WTC11 (cell line): Measurements from ENCODE around the gene MAN1A2. TPM values are rescaled to one million over a fixed set of nuclear protein-coding genes. Genes with fewer than 3 reads are reported as not detected.

Experiments used
- ATAC-seq: fragments of 200-7000 bp; cut with Tn5 transposase; 2 replicates; pipeline ENCODE4 v1.10.0; 2021; ENCODE audit warnings: mild to moderate bottlenecking, moderate library complexity
- CTCF ChIA-PET: fragments of 300-600 bp; sonication (Branson Sonifier 250); formaldehyde crosslinking; loops from one replicate; lab custom pipeline; 2021; ENCODE audit warnings: antibody characterized with exemption; lab: Charles Lee
- POLR2A ChIA-PET: fragments of 350-600 bp; sonication (Branson Sonifier 250); formaldehyde crosslinking; loops from one replicate; lab custom pipeline; 2021; ENCODE audit warnings: antibody characterized with exemption; lab: Charles Lee
- DNase-seq: peaks from one replicate; pipeline ENCODE4 v3.0.0; 2021; ENCODE audit warnings: low spot score
- H3K27ac Mint-ChIP-seq: 2 replicates; pipeline ENCODE4 v1.8.0; 2021; ENCODE audit warnings: mixed read lengths
- H3K27me3 Mint-ChIP-seq: 2 replicates; pipeline ENCODE4 v1.8.0; 2021; ENCODE audit warnings: low read depth, mild to moderate bottlenecking, moderate library complexity, mixed read lengths
- H3K36me3 Mint-ChIP-seq: 2 replicates; pipeline ENCODE4 v1.8.0; 2021; ENCODE audit warnings: mixed read lengths
- H3K4me1 Mint-ChIP-seq: 2 replicates; pipeline ENCODE4 v1.8.0; 2022; ENCODE audit warnings: mixed read lengths
- H3K4me3 Mint-ChIP-seq: 2 replicates; pipeline ENCODE4 v1.8.0; 2021; ENCODE audit warnings: mild to moderate bottlenecking, moderate library complexity, mixed read lengths
- H3K9me3 Mint-ChIP-seq: 2 replicates; pipeline ENCODE4 v1.8.0; 2021; ENCODE audit warnings: mixed read lengths
- CBFB ChIP-seq: sonication (generic); formaldehyde crosslinking; IDR thresholded peaks from 2 replicates; pipeline ENCODE4 v1.8.1; 2022; ENCODE audit warnings: mild to moderate bottlenecking, low read depth, missing genetic modification reagents
- CREB1 ChIP-seq: sonication (generic); formaldehyde crosslinking; IDR thresholded peaks from 2 replicates; pipeline ENCODE4 v1.8.0; 2023; ENCODE audit warnings: mild to moderate bottlenecking, missing genetic modification reagents
- CREM ChIP-seq: sonication (generic); formaldehyde crosslinking; IDR thresholded peaks from 2 replicates; pipeline ENCODE4 v1.8.1; 2022; ENCODE audit warnings: mild to moderate bottlenecking, missing genetic modification reagents, moderate library complexity
- ESRRA ChIP-seq: sonication (generic); formaldehyde crosslinking; IDR thresholded peaks from 2 replicates; pipeline ENCODE4 v1.8.1; 2022; ENCODE audit warnings: mild to moderate bottlenecking, missing genetic modification reagents, borderline replicate concordance
- JAZF1 ChIP-seq: fragments of 250-450 bp; sonication (Bioruptor Pico); IDR thresholded peaks from 2 replicates; pipeline ENCODE4 v1.9.0; 2021; ENCODE audit warnings: moderate library complexity, mild to moderate bottlenecking, inconsistent platforms
- JUN ChIP-seq: sonication (generic); formaldehyde crosslinking; IDR thresholded peaks from 2 replicates; pipeline ENCODE4 v1.8.0; 2023; ENCODE audit warnings: mild to moderate bottlenecking, missing genetic modification reagents
- NR3C1 ChIP-seq: sonication (generic); formaldehyde crosslinking; conservative IDR thresholded peaks from 2 replicates; pipeline ENCODE4 v1.8.1; 2023; ENCODE audit warnings: low read depth, mild to moderate bottlenecking, missing genetic modification reagents
- RELA ChIP-seq: sonication (generic); formaldehyde crosslinking; IDR thresholded peaks from 2 replicates; pipeline ENCODE4 v1.8.1; 2022; ENCODE audit warnings: missing genetic modification reagents, mild to moderate bottlenecking, borderline replicate concordance
- SMAD4 ChIP-seq: sonication (generic); formaldehyde crosslinking; IDR thresholded peaks from 2 replicates; pipeline ENCODE4 v1.8.0; 2022; ENCODE audit warnings: mild to moderate bottlenecking, missing genetic modification reagents
- TP53 ChIP-seq: sonication (generic); formaldehyde crosslinking; IDR thresholded peaks from 2 replicates; pipeline ENCODE4 v1.8.1; 2023; ENCODE audit warnings: mild to moderate bottlenecking, missing genetic modification reagents
- ZNF121 ChIP-seq: sonication (generic); formaldehyde crosslinking; IDR thresholded peaks from 2 replicates; pipeline ENCODE4 v1.8.0; 2023; ENCODE audit warnings: missing genetic modification reagents
- ZNF138 ChIP-seq: sonication (generic); formaldehyde crosslinking; conservative IDR thresholded peaks from 2 replicates; pipeline ENCODE4 v1.8.1; 2022; ENCODE audit warnings: mild to moderate bottlenecking, moderate library complexity, missing genetic modification reagents
- ZNF317 ChIP-seq: sonication (generic); formaldehyde crosslinking; IDR thresholded peaks from 2 replicates; pipeline ENCODE4 v1.8.1; 2023; ENCODE audit warnings: low read depth, mild to moderate bottlenecking, moderate library complexity, missing genetic modification reagents, borderline replicate concordance
- ZNF396 ChIP-seq: fragments of 250-450 bp; sonication (Bioruptor Pico); IDR thresholded peaks from 2 replicates; pipeline ENCODE4 v1.8.0; 2021; ENCODE audit warnings: mild to moderate bottlenecking, moderate library complexity, borderline replicate concordance
- ZNF416 ChIP-seq: fragments of 250-450 bp; sonication (Bioruptor Pico); IDR thresholded peaks from 2 replicates; pipeline ENCODE4 v1.9.0; 2021; ENCODE audit warnings: mild to moderate bottlenecking, inconsistent platforms
- ZNF423 ChIP-seq: fragments of 250-450 bp; sonication (Bioruptor Pico); IDR thresholded peaks from 2 replicates; pipeline ENCODE4 v2.1.2; 2022; ENCODE audit warnings: mild to moderate bottlenecking, moderate library complexity
- total RNA-seq: library from RNA; stranded (reverse); gene quantifications from 3 replicates; pipeline ENCODE4 v1.2.3, GENCODE V29; 2021
- TF ChIP-seq, protein P1 (sequence below): fragments of 250-450 bp; sonication (Bioruptor Pico); IDR thresholded peaks from 2 replicates; pipeline ENCODE4 v1.9.0; 2021; ENCODE audit warnings: moderate library complexity, mild to moderate bottlenecking, inconsistent platforms, borderline replicate concordance
- TF ChIP-seq, protein P2 (sequence below): fragments of 250-450 bp; sonication (Bioruptor Pico); conservative IDR thresholded peaks from 2 replicates; pipeline ENCODE4 v1.9.0; 2021; ENCODE audit warnings: mild to moderate bottlenecking
- TF ChIP-seq, protein P3 (sequence below): sonication (generic); formaldehyde crosslinking; IDR thresholded peaks from 2 replicates; pipeline ENCODE4 v1.8.0; 2022; ENCODE audit warnings: mild to moderate bottlenecking, missing genetic modification reagents
- TF ChIP-seq, protein P4 (sequence below): sonication (generic); formaldehyde crosslinking; IDR thresholded peaks from 2 replicates; pipeline ENCODE4 v1.8.1; 2022; ENCODE audit warnings: mild to moderate bottlenecking, moderate library complexity, missing genetic modification reagents
- TF ChIP-seq, protein P5 (sequence below): sonication (generic); formaldehyde crosslinking; IDR thresholded peaks from 2 replicates; pipeline ENCODE4 v1.8.0; 2023; ENCODE audit warnings: mild to moderate bottlenecking, missing genetic modification reagents
- TF ChIP-seq, protein P6 (sequence below): fragments of 200-600 bp; IDR thresholded peaks from 2 replicates; pipeline ENCODE4 v1.8.0; 2022; ENCODE audit warnings: antibody characterized with exemption

MAN1A2 gene
- total RNA-seq, 1 experiment from 2014 or later, result 16.0 TPM

DNA sequence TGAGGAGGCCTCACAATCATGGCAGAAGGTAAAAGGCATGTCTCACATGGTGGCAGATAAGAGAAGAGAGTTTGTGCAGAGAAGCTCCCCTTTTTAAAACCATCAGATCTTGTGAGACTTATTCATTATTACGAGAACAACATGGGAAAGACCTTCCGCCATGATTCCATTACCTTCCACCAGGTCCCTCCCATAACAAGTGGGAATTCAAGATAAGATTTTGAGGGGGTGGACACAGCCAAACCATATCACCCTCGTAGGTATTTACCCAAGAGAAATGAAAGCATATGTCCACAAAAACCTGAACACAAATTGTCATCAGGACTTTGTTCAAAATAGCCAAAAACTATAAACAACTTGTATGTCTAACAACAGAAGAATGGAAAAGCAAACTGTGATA, 192.7 kb downstream of the MAN1A2 start:
- H3K27ac Mint-ChIP-seq, result no peak overlapping the region
- peaks cover 4% of the 10 kb centered on the region for H3K27me3 Mint-ChIP-seq
- ChIA-PET CTCF (no interaction called here), POLR2A (no interaction called here)
- H3K36me3 Mint-ChIP-seq, result peaks cover 18% of the 10 kb centered on the region
- DNase-seq (no peak), ATAC-seq (no peak)
- no peak overlapping the region for H3K4me3 Mint-ChIP-seq
- peaks cover 32% of the 10 kb centered on the region for H3K9me3 Mint-ChIP-seq
- no peak for TF ChIP-seq ZNF121
- no peaks in the 10 kb centered on the region for H3K4me1 Mint-ChIP-seq

DNA sequence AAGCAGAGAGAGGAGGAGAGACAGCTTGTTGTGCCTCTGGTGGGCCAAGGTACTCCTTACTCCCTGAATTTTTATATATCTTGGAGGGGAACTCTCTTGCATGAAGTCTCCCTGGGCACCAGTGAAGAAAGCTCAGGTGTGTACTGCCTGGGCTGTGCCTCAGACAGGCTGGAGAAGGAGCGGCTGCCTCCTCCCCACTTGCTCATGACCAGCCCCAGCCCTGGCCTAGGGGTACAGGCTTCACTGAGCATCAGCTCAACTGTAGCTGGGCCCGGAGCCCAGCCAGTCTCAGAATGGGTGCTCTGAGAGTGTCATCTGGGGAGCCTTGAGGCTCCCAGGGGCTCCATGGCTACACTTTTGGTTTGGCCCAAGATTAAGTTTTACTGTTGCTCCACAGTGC, 193.8 kb downstream of the MAN1A2 start:
- no peak for DNase-seq
- TF ChIP-seq NR3C1, result no peak
- TF ChIP-seq ZNF423 (CRISPR knock-in tag), result no peak
- TF ChIP-seq, protein P1, sequence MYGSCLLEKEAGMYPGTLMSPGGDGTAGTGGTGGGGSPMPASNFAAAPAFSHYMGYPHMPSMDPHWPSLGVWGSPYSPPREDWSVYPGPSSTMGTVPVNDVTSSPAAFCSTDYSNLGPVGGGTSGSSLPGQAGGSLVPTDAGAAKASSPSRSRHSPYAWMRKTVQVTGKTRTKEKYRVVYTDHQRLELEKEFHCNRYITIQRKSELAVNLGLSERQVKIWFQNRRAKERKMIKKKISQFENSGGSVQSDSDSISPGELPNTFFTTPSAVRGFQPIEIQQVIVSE, result no peak
- no peak for TF ChIP-seq JAZF1 (CRISPR knock-in tag)
- TF ChIP-seq, protein P2, sequence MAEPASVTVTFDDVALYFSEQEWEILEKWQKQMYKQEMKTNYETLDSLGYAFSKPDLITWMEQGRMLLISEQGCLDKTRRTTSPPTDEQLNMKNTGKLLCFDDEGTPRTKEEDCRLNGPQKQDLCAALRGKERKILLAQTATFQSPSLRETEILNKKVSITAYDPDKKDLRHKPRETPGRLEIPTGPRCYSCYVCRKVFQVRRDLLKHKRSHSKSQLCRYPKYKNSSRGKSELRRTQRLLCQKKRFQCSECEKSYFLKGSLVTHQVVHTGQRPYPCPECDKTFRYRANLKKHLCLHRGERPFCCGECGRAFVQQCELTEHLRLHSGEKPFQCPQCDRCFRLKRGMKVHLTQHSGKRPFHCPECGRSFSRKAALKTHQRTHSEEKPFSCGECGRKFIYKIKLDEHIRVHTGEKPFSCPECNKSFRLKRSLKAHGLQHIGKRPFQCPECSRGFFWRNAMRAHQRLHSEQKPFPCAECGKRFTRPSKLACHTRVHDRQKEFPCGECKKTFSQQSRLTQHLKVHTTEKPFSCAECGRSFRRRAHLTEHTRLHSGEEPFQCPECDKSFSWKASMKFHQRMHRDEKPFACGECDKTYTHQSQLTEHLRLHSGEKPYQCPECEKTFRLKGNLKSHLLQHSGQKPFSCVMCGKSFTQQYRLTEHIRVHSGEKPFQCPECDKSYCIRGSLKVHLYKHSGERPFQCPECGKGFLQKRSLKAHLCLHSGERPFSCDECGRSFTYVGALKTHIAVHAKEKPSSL, result no peak
- no peak for TF ChIP-seq CREM (CRISPR knock-in tag)
- TF ChIP-seq TP53, result no peak
- TF ChIP-seq ZNF317 (CRISPR knock-in tag), result no peak
- no peak for TF ChIP-seq ZNF396 (CRISPR knock-in tag)
- TF ChIP-seq RELA (CRISPR knock-in tag), result no peak
- TF ChIP-seq SMAD4 (CRISPR knock-in tag), result no peak
- Mint-ChIP-seq H3K27me3 (peaks cover 4% of the 10 kb centered on the region), H3K4me1 (no peaks in the 10 kb centered on the region), H3K4me3 (no peak overlapping the region), H3K27ac (no peak overlapping the region), H3K9me3 (peaks cover 29% of the 10 kb centered on the region), H3K36me3 (peaks cover 18% of the 10 kb centered on the region)
- ChIA-PET CTCF (interaction anchor here (1.0 to 2.1 kb wide), 2 partner anchors 26 to 193 kb away, joined by 3 to 7 read pairs; no protein-coding TSS in a partner anchor), POLR2A (no interaction called here)
- ATAC-seq, result no peak

DNA sequence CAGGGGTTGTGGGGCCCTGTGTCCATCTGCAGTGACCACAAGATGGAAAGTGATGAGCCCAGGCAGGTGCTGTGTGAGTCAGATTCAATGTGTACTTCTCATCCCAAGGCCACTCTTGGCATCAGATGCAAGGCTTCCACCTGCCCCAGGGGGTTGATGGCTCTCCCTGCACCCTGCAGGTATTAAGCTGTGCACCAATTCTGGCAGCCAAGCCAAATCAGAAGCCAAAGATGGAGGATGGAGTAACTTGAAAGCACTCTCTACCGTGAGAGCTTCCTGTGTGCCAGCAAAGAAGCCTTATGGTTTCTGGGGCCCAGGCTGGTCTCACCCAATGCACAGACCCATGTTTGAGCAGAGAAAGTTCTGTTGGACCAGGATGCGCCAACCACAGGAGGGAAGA, 194.3 kb downstream of the MAN1A2 start:
- Mint-ChIP-seq H3K36me3 (peaks cover 18% of the 10 kb centered on the region), H3K27ac (no peak overlapping the region), H3K4me3 (no peak overlapping the region), H3K4me1 (no peaks in the 10 kb centered on the region), H3K9me3 (peaks cover 29% of the 10 kb centered on the region), H3K27me3 (peaks cover 4% of the 10 kb centered on the region)
- ChIA-PET POLR2A (interaction anchor here (0.7 kb wide), 1 partner anchor 45 kb away, joined by 4 read pairs; no protein-coding TSS in a partner anchor), CTCF (interaction anchor here (1.0 to 2.1 kb wide), 2 partner anchors 27 to 193 kb away, joined by 3 to 7 read pairs; no protein-coding TSS in a partner anchor)
- no peak for DNase-seq
- no peak for ATAC-seq
- no peak for TF ChIP-seq CREB1 (CRISPR knock-in tag)
- TF ChIP-seq, protein P3, sequence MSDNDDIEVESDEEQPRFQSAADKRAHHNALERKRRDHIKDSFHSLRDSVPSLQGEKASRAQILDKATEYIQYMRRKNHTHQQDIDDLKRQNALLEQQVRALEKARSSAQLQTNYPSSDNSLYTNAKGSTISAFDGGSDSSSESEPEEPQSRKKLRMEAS (CRISPR knock-in tag), result no peak
- TF ChIP-seq ZNF416 (CRISPR knock-in tag), result no peak
- TF ChIP-seq CBFB, result no peak
- TF ChIP-seq, protein P4, sequence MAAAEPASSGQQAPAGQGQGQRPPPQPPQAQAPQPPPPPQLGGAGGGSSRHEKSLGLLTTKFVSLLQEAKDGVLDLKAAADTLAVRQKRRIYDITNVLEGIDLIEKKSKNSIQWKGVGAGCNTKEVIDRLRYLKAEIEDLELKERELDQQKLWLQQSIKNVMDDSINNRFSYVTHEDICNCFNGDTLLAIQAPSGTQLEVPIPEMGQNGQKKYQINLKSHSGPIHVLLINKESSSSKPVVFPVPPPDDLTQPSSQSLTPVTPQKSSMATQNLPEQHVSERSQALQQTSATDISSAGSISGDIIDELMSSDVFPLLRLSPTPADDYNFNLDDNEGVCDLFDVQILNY (CRISPR knock-in tag), result no peak
- TF ChIP-seq JUN (CRISPR knock-in tag), result no peak
- TF ChIP-seq, protein P5, sequence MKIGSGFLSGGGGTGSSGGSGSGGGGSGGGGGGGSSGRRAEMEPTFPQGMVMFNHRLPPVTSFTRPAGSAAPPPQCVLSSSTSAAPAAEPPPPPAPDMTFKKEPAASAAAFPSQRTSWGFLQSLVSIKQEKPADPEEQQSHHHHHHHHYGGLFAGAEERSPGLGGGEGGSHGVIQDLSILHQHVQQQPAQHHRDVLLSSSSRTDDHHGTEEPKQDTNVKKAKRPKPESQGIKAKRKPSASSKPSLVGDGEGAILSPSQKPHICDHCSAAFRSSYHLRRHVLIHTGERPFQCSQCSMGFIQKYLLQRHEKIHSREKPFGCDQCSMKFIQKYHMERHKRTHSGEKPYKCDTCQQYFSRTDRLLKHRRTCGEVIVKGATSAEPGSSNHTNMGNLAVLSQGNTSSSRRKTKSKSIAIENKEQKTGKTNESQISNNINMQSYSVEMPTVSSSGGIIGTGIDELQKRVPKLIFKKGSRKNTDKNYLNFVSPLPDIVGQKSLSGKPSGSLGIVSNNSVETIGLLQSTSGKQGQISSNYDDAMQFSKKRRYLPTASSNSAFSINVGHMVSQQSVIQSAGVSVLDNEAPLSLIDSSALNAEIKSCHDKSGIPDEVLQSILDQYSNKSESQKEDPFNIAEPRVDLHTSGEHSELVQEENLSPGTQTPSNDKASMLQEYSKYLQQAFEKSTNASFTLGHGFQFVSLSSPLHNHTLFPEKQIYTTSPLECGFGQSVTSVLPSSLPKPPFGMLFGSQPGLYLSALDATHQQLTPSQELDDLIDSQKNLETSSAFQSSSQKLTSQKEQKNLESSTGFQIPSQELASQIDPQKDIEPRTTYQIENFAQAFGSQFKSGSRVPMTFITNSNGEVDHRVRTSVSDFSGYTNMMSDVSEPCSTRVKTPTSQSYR, result no peak
- TF ChIP-seq ZNF138 (CRISPR knock-in tag), result no peak
- TF ChIP-seq, protein P6, sequence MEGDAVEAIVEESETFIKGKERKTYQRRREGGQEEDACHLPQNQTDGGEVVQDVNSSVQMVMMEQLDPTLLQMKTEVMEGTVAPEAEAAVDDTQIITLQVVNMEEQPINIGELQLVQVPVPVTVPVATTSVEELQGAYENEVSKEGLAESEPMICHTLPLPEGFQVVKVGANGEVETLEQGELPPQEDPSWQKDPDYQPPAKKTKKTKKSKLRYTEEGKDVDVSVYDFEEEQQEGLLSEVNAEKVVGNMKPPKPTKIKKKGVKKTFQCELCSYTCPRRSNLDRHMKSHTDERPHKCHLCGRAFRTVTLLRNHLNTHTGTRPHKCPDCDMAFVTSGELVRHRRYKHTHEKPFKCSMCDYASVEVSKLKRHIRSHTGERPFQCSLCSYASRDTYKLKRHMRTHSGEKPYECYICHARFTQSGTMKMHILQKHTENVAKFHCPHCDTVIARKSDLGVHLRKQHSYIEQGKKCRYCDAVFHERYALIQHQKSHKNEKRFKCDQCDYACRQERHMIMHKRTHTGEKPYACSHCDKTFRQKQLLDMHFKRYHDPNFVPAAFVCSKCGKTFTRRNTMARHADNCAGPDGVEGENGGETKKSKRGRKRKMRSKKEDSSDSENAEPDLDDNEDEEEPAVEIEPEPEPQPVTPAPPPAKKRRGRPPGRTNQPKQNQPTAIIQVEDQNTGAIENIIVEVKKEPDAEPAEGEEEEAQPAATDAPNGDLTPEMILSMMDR, result no peak
- no peak for TF ChIP-seq ZNF396 (CRISPR knock-in tag)
- TF ChIP-seq ESRRA, result no peak
